BE2C (cell line): Measurements from ENCODE around the gene NRIP1.

ENCODE experiments used
- DNase-seq: peaks from one replicate; pipeline ENCODE4 v3.0.0-alpha.2; 2020
- H3K27me3 ChIP-seq: fragments of 250-450 bp; sonication (Bioruptor Pico); 2 replicates; pipeline ENCODE4 v1.5.1; 2020; ENCODE audit warnings: mild to moderate bottlenecking
- H3K36me3 ChIP-seq: fragments of 250-450 bp; sonication (Bioruptor Pico); 2 replicates; pipeline ENCODE4 v1.5.1; 2020; ENCODE audit warnings: mild to moderate bottlenecking
- H3K4me1 ChIP-seq: fragments of 250-450 bp; sonication (Bioruptor Pico); 2 replicates; pipeline ENCODE4 v1.5.1; 2020
- H3K4me3 ChIP-seq: 2 replicates; pipeline ENCODE4 v1.5.1; 2011; ENCODE audit warnings: low read depth, low read length
- H3K9me3 ChIP-seq: fragments of 250-450 bp; sonication (Bioruptor Pico); 2 replicates; pipeline ENCODE4 v1.5.1; 2020
- TF ChIP-seq, protein P1 (sequence below): IDR thresholded peaks from 2 replicates; pipeline ENCODE4 v1.5.1; 2012; ENCODE audit warnings: mild to moderate bottlenecking, low read depth, low read length

The NRIP1 gene

DNA sequence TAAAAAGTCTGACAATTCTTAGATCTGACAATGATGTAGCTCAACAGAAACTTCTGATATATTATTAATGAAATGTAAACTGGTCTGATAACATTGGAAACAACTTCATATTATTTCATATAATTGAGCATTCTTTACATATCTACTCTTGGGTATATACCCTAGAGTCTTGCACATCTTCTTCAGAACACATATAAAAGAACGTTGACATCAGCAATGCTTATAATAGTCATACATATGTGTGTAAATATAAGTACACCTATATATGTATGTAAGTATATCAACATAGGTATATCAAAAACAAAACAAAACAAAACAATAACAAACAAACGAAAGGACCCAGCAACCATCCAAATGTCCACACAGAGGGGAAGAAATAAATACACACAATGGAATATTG is 38.4 kb downstream of the NRIP1 start:
- no peaks in the 10 kb centered on the region for H3K27me3 ChIP-seq
- DNase-seq, result no peak
- H3K4me3 ChIP-seq, result no peak overlapping the region
- no peaks in the 10 kb centered on the region for H3K4me1 ChIP-seq
- no peaks in the 10 kb centered on the region for H3K36me3 ChIP-seq
- TF ChIP-seq, protein P1, sequence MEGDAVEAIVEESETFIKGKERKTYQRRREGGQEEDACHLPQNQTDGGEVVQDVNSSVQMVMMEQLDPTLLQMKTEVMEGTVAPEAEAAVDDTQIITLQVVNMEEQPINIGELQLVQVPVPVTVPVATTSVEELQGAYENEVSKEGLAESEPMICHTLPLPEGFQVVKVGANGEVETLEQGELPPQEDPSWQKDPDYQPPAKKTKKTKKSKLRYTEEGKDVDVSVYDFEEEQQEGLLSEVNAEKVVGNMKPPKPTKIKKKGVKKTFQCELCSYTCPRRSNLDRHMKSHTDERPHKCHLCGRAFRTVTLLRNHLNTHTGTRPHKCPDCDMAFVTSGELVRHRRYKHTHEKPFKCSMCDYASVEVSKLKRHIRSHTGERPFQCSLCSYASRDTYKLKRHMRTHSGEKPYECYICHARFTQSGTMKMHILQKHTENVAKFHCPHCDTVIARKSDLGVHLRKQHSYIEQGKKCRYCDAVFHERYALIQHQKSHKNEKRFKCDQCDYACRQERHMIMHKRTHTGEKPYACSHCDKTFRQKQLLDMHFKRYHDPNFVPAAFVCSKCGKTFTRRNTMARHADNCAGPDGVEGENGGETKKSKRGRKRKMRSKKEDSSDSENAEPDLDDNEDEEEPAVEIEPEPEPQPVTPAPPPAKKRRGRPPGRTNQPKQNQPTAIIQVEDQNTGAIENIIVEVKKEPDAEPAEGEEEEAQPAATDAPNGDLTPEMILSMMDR, result no peak
- no peaks in the 10 kb centered on the region for H3K9me3 ChIP-seq

DNA sequence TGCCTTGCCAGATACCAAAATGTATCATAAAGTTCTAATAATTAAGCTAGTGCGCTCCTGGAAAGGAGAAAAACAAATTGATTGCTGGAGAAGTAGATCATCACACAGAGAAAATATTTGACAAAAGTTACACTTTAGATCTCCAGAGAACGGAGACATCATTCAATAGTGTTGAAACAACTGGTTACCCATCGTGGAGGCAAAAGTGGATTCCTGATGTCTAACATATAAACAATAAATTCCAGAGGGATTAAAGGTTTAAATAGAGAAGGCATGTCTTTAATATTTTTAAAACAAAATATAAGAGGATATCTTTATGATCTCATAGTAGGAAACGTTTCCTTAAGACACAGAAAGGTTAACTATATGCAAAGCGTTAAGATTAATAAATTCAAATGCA is 41.0 kb downstream of the NRIP1 start:
- TF ChIP-seq, protein P1, result no peak
- no peak for DNase-seq
- Histone ChIP-seq H3K9me3 (no peaks in the 10 kb centered on the region), H3K4me1 (no peaks in the 10 kb centered on the region), H3K4me3 (no peak overlapping the region), H3K27me3 (no peaks in the 10 kb centered on the region), H3K36me3 (no peaks in the 10 kb centered on the region)

DNA sequence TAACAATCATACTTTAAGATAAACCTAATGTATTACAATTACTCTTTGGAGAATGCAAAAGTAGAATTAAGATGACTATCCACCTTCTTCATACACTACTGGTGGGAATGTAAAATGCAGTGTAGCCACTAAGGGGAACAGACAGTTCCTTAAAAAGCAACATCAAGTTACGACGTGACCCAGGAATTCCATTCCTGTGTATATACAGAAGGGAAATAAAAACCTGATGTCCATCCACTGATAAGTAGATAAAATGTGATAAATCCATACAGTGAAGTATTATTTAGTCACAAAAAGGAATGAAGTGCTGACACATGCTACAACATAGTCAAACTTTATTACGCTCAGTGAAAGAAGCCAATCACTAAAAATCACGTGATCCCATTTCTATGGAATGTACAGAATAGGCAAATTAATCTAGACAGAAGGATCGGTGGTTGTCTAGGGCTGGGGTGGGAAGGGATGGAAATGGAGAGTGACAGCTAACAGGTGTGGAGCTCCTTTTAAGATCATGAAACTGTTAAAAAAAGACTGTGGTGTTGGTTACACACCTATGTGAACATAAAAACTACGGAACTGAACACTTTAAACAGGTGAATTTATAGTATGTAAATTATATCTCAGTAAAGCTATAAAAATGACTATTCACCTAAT is 42.1 kb downstream of the NRIP1 start:
- Histone ChIP-seq H3K9me3 (no peaks in the 10 kb centered on the region), H3K36me3 (no peaks in the 10 kb centered on the region), H3K27me3 (no peaks in the 10 kb centered on the region), H3K4me1 (no peaks in the 10 kb centered on the region), H3K4me3 (no peak overlapping the region)
- DNase-seq, result no peak
- TF ChIP-seq, protein P1, result no peak

DNA sequence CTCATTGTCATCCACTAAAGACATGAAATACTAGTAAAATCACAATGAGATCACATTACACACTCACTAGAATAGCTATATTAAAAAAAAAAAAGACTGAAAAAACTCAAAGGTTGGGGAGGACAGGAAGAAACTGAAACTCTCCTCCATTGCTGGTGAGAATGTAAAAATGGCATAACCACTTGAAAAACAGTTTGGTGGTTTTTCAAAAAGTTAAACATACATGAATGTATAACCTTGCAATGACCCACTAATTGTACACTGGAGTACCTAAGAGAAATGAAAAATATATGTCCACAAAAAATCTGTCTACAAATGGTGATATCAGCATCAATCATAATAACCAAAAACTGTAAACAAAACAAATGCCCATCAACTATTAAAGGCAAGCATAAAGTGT is 44.0 kb downstream of the NRIP1 start:
- no peaks in the 10 kb centered on the region for H3K9me3 ChIP-seq
- TF ChIP-seq, protein P1, result no peak
- no peak overlapping the region for H3K4me3 ChIP-seq
- DNase-seq, result no peak
- H3K4me1 ChIP-seq, result no peaks in the 10 kb centered on the region
- no peaks in the 10 kb centered on the region for H3K27me3 ChIP-seq
- H3K36me3 ChIP-seq, result no peaks in the 10 kb centered on the region; the same call in 1 of the 2 replicates

DNA sequence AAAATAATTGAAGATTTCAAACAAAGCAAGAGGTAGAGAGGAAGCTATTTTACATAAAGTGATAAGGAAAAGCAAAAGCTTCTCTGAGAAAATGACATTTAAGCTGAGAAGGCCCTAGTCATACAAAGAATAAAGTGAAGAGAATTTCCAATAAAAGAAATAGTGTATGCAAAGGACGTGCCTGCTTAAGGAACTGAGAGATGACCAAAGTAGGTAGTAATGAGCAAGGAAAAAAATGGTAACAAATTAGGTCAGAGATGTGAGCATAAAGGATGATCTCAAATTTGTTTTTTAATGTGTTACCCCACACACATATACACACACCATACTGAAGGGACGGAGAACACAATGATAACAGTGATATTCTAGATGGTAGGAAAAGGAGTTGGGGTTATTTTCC is 46.4 kb downstream of the NRIP1 start:
- H3K36me3 ChIP-seq, result peaks cover 2% of the 10 kb centered on the region
- H3K9me3 ChIP-seq, result no peaks in the 10 kb centered on the region
- TF ChIP-seq, protein P1, result no peak
- H3K27me3 ChIP-seq, result no peaks in the 10 kb centered on the region
- no peak for DNase-seq
- H3K4me1 ChIP-seq, result peaks cover 8% of the 10 kb centered on the region
- H3K4me3 ChIP-seq, result no peak overlapping the region

DNA sequence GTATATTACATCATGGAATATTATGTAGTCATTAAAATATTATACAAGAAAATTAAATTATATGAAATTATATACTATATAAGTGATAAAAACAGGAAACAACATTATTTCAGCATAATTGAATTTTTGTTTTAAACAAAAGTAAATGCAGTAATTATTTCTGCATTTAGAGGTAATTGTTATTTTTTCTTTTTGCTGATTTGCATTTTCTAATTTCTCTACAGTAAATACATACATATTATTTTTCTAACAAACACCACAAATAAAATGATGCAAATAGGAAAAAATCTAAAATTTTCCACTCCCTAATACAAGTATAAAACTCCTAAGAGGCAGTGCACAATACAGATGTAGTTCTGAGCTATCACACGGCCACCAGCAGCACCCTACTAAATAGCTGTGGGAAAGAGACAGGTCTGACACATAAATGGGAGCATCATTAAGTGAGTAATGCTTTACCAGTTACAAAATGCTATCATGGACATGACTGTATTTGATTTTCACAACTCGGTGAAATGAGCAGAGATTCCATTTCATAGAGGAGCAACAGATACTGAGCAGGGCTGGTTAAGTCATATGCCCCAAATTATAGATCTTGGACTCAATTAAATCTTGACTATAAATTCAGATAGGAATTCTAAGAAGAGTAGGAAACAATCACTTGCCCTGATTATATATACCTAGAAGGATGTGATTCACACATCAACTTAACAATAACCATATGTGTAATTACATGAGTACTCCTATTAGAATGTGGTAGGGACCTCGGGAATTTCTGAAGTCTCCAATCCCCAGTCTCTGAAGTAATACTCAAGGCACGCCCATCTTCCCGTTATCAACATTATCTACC is 49.0 kb downstream of the NRIP1 start:
- Histone ChIP-seq H3K4me1 (peaks cover 12% of the 10 kb centered on the region), H3K27me3 (no peaks in the 10 kb centered on the region), H3K9me3 (no peaks in the 10 kb centered on the region), H3K4me3 (no peak overlapping the region), H3K36me3 (peaks cover 2% of the 10 kb centered on the region)
- TF ChIP-seq, protein P1, result no peak
- no peak for DNase-seq
